CD4-positive, alpha-beta T cell (primary cell): ENCODE results near the gene RARB. TPM values are rescaled to one million over a fixed set of nuclear protein-coding genes. Genes with fewer than 3 reads are reported as not detected.

ENCODE experiments used
- ATAC-seq: fragments of 200-7000 bp; cut with Tn5 transposase; one replicate; pipeline ENCODE4 v1.10.0; 2022; ENCODE audit warnings: mild to moderate bottlenecking; ENCODE audit not compliant: poor library complexity
- CTCF ChIA-PET: fragments of 350-600 bp; sonication (Branson Sonifier 250); formaldehyde crosslinking; loops from one replicate; lab custom pipeline; 2021; ENCODE audit warnings: antibody characterized with exemption, inconsistent platforms; lab: Charles Lee
- POLR2A ChIA-PET: fragments of 350-600 bp; sonication (Branson Sonifier 250); formaldehyde crosslinking; loops from one replicate; lab custom pipeline; 2021; ENCODE audit warnings: antibody characterized with exemption, inconsistent platforms; lab: Charles Lee
- DNase-seq, 14 experiments: peaks; one replicate each; pipeline ENCODE4 v3.0.0-alpha.2; 2013 to 2020; ENCODE audit warnings: mixed read lengths in 2 of 14
- H3K27ac ChIP-seq, 2 donors: one replicate each; pipeline versions ENCODE4 v1.5.1 to v1.7.0; 2013; ENCODE audit warnings: low read length in 2 of 2, low read depth in 1 of 2, mild to moderate bottlenecking in 1 of 2
- H3K27me3 ChIP-seq, 2 experiments: 1 replicate in 1 of 2; 2 replicates in 1 of 2; pipeline versions ENCODE4 v1.6.1 to v1.7.0; 2013; ENCODE audit warnings: low read length in 2 of 2, control low read depth in 1 of 2, mild to moderate bottlenecking in 1 of 2, moderate library complexity in 1 of 2; ENCODE audit not compliant: insufficient read depth in 2 of 2, control insufficient read depth in 1 of 2
- H3K36me3 ChIP-seq: one replicate; pipeline ENCODE4 v1.6.1; 2013; ENCODE audit warnings: low read length, control low read depth; ENCODE audit not compliant: insufficient read depth
- H3K4me1 ChIP-seq: one replicate; pipeline ENCODE4 v1.6.1; 2013; ENCODE audit warnings: low read length, control low read depth; ENCODE audit not compliant: insufficient read depth
- H3K4me3 ChIP-seq: one replicate; pipeline ENCODE4 v1.5.1; 2013; ENCODE audit warnings: mild to moderate bottlenecking, low read length, moderate library complexity
- H3K9me3 ChIP-seq, 2 experiments: 1 replicate in 1 of 2; 2 replicates in 1 of 2; pipeline versions ENCODE4 v1.6.1 to v1.7.0; 2013; ENCODE audit warnings: low read length in 2 of 2, mild to moderate bottlenecking in 2 of 2, control low read depth in 1 of 2, moderate library complexity in 1 of 2; ENCODE audit not compliant: control insufficient read depth in 1 of 2, insufficient read depth in 1 of 2
- H3K27ac Mint-ChIP-seq: one replicate; pipeline ENCODE4 v1.8.0; 2020; ENCODE audit warnings: mixed read lengths
- H3K27me3 Mint-ChIP-seq: one replicate; pipeline ENCODE4 v1.8.0; 2021; ENCODE audit warnings: mixed read lengths
- H3K36me3 Mint-ChIP-seq: one replicate; pipeline ENCODE4 v1.8.0; 2021; ENCODE audit warnings: low read depth, mixed read lengths
- H3K4me1 Mint-ChIP-seq: one replicate; pipeline ENCODE4 v1.8.0; 2021; ENCODE audit warnings: low read depth, mixed read lengths
- H3K4me3 Mint-ChIP-seq: one replicate; pipeline ENCODE4 v1.8.0; 2020; ENCODE audit warnings: mild to moderate bottlenecking, mixed read lengths
- H3K9me3 Mint-ChIP-seq: one replicate; pipeline ENCODE4 v1.8.0; 2020; ENCODE audit warnings: mixed read lengths
- intact Hi-C, 2 experiments: fragments of 100-400 bp; cut with DNase I in 1 of 2; cut with micrococcal nuclease in 1 of 2; formaldehyde crosslinking; loops; one replicate each; pipeline versions ENCODE4 v1.15.1 to v1.9.0; 2023 to 2025; cut with DNase I, micrococcal nuclease
- total RNA-seq, 174 experiments: library from RNA in 2 of 174; stranded (reverse) in 2 of 174; gene quantifications; one replicate each; pipeline ENCODE4 v1.2.3 and lab custom pipeline; 2021 to 2026
- TF ChIP-seq, protein P1 (sequence below): fragments of 200-600 bp; IDR thresholded peaks from one replicate; pipeline ENCODE4 v1.8.0; 2022; ENCODE audit warnings: antibody characterized with exemption, mild to moderate bottlenecking

The RARB gene
- total RNA-seq, 2 experiments from 2014 or later: not detected

DNA sequence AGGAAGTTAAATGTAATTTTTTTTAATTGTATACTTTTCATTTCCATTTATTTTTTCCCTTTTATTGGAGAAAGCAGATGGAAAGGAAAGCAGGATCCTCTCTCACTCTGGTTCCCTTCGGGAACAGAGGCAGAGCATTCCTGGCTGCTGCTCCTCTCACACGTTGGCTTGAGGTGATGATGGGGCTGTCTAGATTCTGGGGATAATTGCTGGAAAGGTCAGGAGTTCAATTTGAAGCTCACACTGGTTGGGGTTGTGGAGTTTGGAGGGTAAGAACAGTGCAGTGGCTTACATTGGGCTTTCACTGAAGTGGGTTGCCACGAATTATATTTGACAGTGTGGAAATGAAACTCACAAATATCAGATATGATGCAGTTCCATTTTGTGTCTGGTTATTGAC lies 57.6 kb downstream of the RARB start:
- Mint-ChIP-seq H3K9me3 (no peaks in the 10 kb centered on the region), H3K36me3 (no peaks in the 10 kb centered on the region), H3K27me3 (peaks cover 15% of the 10 kb centered on the region), H3K4me1 (no peaks in the 10 kb centered on the region), H3K4me3 (no peak overlapping the region), H3K27ac (no peak overlapping the region)
- Histone ChIP-seq H3K27ac (no peak overlapping the region), H3K9me3 (no peaks in the 10 kb centered on the region), H3K4me1 (no peaks in the 10 kb centered on the region), H3K36me3 (no peaks in the 10 kb centered on the region), H3K4me3 (no peak overlapping the region), H3K27me3 (peaks cover 0 to 5% of the 10 kb centered on the region in 2 experiments)
- ChIA-PET CTCF (no interaction called here), POLR2A (no interaction called here)
- no peak for DNase-seq
- TF ChIP-seq, protein P1, sequence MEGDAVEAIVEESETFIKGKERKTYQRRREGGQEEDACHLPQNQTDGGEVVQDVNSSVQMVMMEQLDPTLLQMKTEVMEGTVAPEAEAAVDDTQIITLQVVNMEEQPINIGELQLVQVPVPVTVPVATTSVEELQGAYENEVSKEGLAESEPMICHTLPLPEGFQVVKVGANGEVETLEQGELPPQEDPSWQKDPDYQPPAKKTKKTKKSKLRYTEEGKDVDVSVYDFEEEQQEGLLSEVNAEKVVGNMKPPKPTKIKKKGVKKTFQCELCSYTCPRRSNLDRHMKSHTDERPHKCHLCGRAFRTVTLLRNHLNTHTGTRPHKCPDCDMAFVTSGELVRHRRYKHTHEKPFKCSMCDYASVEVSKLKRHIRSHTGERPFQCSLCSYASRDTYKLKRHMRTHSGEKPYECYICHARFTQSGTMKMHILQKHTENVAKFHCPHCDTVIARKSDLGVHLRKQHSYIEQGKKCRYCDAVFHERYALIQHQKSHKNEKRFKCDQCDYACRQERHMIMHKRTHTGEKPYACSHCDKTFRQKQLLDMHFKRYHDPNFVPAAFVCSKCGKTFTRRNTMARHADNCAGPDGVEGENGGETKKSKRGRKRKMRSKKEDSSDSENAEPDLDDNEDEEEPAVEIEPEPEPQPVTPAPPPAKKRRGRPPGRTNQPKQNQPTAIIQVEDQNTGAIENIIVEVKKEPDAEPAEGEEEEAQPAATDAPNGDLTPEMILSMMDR: no peak
- no peak for ATAC-seq
- intact Hi-C loops: no loop called here

DNA sequence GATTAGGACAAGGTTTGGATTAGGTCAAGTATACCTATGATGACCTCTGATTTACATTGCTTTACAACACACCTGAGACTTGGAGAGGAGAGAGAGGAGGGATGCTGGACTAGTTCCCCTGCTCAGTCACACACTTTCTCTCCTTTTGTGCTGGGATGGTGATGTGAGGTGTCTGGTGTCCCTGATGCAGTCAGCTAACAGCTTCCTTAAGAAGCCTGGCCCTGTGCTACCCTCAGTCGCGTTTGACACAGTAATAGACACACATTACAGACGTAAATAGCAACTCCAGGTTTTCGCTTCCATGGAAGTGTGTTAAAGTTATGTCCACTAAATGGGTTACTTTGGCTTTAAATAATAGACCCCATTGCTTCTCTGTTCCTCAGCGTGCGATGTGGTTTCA lies 58.9 kb downstream of the RARB start:
- H3K9me3 ChIP-seq: no peaks in the 10 kb centered on the region
- Mint-ChIP-seq H3K27me3 (peaks cover 8% of the 10 kb centered on the region), H3K4me1 (no peaks in the 10 kb centered on the region), H3K4me3 (no peak overlapping the region), H3K36me3 (no peaks in the 10 kb centered on the region), H3K9me3 (no peaks in the 10 kb centered on the region), H3K27ac (no peak overlapping the region)
- H3K4me3 ChIP-seq: no peak overlapping the region
- TF ChIP-seq, protein P1: no peak
- intact Hi-C loops: no loop called here
- ChIA-PET CTCF (no interaction called here), POLR2A (no interaction called here)
- no peaks in the 10 kb centered on the region for H3K36me3 ChIP-seq
- DNase-seq (no peak), ATAC-seq (no peak)
- H3K27ac ChIP-seq: no peak overlapping the region
- no peaks in the 10 kb centered on the region for H3K4me1 ChIP-seq
- H3K27me3 ChIP-seq: peaks cover 0 to 5% of the 10 kb centered on the region in 2 experiments

DNA sequence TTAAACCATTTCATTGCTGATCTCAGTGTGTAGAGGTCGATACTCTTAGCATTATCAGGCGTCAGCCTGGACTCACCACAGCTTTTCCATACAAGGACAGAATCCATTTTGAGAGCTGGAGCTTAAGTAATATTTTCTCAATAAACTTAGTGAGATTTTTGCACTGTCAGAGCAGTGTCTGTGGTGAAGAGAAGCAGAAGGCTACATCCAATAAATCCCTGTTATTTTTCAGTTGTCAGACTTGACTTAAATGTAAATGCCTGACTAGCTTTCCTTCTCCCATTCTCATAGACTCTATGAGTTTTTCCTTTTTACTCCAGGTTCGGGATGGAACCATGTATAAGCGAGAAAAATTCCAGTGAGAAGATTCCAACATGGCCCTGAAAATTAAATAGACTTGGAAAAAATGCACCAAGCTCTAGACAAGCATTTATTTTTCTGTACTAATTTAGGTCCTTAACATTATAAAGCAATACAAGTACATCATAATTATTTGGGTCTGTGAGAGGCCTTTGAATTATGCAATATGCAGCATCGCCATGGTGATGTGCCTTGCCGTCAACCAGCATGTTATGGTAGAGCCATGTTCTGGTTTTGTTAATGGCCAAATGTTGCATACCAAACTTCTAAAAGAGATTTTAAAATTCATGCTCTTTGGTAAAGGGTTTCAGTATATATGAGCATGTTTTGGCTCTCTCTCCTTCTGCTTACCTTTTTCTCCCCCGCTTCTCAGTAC lies 62.0 kb downstream of the RARB start:
- TF ChIP-seq, protein P1: no peak
- intact Hi-C loops: no loop called here
- DNase-seq (no peak), ATAC-seq (no peak)
- Mint-ChIP-seq H3K4me3 (no peak overlapping the region), H3K27me3 (peaks cover 5% of the 10 kb centered on the region), H3K36me3 (no peaks in the 10 kb centered on the region), H3K4me1 (no peaks in the 10 kb centered on the region), H3K27ac (no peak overlapping the region), H3K9me3 (peaks cover 11% of the 10 kb centered on the region)
- Histone ChIP-seq H3K27ac (no peak overlapping the region), H3K4me3 (no peak overlapping the region), H3K4me1 (no peaks in the 10 kb centered on the region), H3K9me3 (peaks cover 4 to 28% of the 10 kb centered on the region in 2 experiments), H3K36me3 (no peaks in the 10 kb centered on the region), H3K27me3 (peaks cover 0 to 5% of the 10 kb centered on the region in 2 experiments)
- ChIA-PET POLR2A (no interaction called here), CTCF (no interaction called here)
